Cardiac fibroblast (primary cell): ENCODE measurements around the gene HEATR5B.

Source experiments
- DNase-seq, 2 donors: peaks; one replicate each; pipeline versions ENCODE4 v3.0.0 to v3.0.0-alpha.2; 2010; ENCODE audit warnings: low read depth in 2 of 2
- H3K4me3 ChIP-seq, 2 donors: replicated peaks in 1 of 2; 1 replicate in 1 of 2; 2 replicates in 1 of 2; pipeline ENCODE4 v1.5.1; 2011; ENCODE audit warnings: low read depth in 2 of 2, low read length in 2 of 2, mild to moderate bottlenecking in 2 of 2, moderate library complexity in 1 of 2
- CTCF ChIP-seq: IDR thresholded peaks from one replicate; pipeline ENCODE4 v1.5.1; 2011; ENCODE audit warnings: low read depth, mild to moderate bottlenecking, low read length, inconsistent platforms

Gene HEATR5B

GRCh38 chr2:37098416-37099118 lies 14.4 kb upstream of the HEATR5B start:
- no peak overlapping the region for H3K4me3 ChIP-seq
- DNase-seq, result no peak
- no peak for TF ChIP-seq CTCF

- DNase-seq, result no peak
- H3K4me3 ChIP-seq, result no peak overlapping the region
- no peak for TF ChIP-seq CTCF
Measured at GRCh38 chr2:37096568-37096967, 12.4 kb upstream of the HEATR5B start.

- no peak overlapping the region for H3K4me3 ChIP-seq
- DNase-seq, result no peak
- TF ChIP-seq CTCF, result no peak
Measured at GRCh38 chr2:37091873-37092272, 7.7 kb upstream of the HEATR5B start.

- H3K4me3 ChIP-seq, result no peak overlapping the region
- DNase-seq, result no peak
- TF ChIP-seq CTCF, result no peak
Measured at GRCh38 chr2:37090019-37090477, 5.9 kb upstream of the HEATR5B start.

- DNase-seq, result peak; percentile 7 to 54
- no peak overlapping the region for H3K4me3 ChIP-seq
- TF ChIP-seq CTCF, result no peak
Measured at GRCh38 chr2:37085731-37086147, 1.6 kb upstream of the HEATR5B start.

GRCh38 chr2:37084797-37085196 lies 625 bp upstream of the HEATR5B start:
- no peak for DNase-seq
- TF ChIP-seq CTCF, result no peak
- peak overlapping the region; percentile 71 to 98 for H3K4me3 ChIP-seq

- DNase-seq, result no peak
- no peak overlapping the region for H3K4me3 ChIP-seq
- TF ChIP-seq CTCF, result no peak
Measured at GRCh38 chr2:37080689-37081088, 3.5 kb downstream of the HEATR5B start.
